Transverse colon (tissue), 4 donors: ENCODE results near the gene ZXDA. TPM values are rescaled to one million over a fixed set of nuclear protein-coding genes. Genes with fewer than 3 reads are reported as not detected.
"Not testable (repeated sequence)": the region's sequence is repeated elsewhere in the genome, so short reads cannot be mapped to it uniquely, and the experiment has no call there.

Source experiments
- DNase-seq: peaks from one replicate; pipeline ENCODE4 v3.0.0-alpha.2; 2019
- H3K27ac ChIP-seq, 4 donors: fragments of 200-600 bp; sonication (generic); 2 replicates each; pipeline ENCODE4 v1.5.1; 2016 to 2018; ENCODE audit warnings: inconsistent platforms in 4 of 4
- H3K27me3 ChIP-seq: fragments of 200-600 bp; sonication (generic); 2 replicates; pipeline ENCODE4 v1.5.1; 2017; ENCODE audit warnings: inconsistent platforms
- H3K36me3 ChIP-seq, 4 donors: fragments of 200-600 bp; sonication (generic); 2 replicates each; pipeline ENCODE4 v1.5.1; 2017 to 2019; ENCODE audit warnings: inconsistent platforms in 4 of 4
- H3K4me1 ChIP-seq, 4 donors: fragments of 200-600 bp; sonication (generic); 2 replicates each; pipeline ENCODE4 v1.5.1; 2017 to 2020; ENCODE audit warnings: inconsistent platforms in 4 of 4
- H3K4me3 ChIP-seq, 4 donors: fragments of 200-600 bp; sonication (generic); 1 replicate in 1 of 4; 2 replicates in 3 of 4; pipeline versions ENCODE4 v1.5.1 to v1.6.1; 2017 to 2019; ENCODE audit warnings: inconsistent platforms in 4 of 4
- H3K9me3 ChIP-seq, 2 donors: fragments of 200-600 bp; sonication (generic); 2 replicates each; pipeline ENCODE4 v1.5.1; 2017 to 2019; ENCODE audit warnings: inconsistent platforms in 2 of 2
- EP300 ChIP-seq: sonication (generic); formaldehyde crosslinking; IDR thresholded peaks from one replicate; pipeline ENCODE4 v1.6.1; 2017; ENCODE audit warnings: antibody characterized with exemption, low read depth
- POLR2A ChIP-seq: fragments of 450-650 bp; IDR thresholded peaks from one replicate; pipeline ENCODE4 v1.6.1; 2016; ENCODE audit warnings: antibody characterized with exemption, mild to moderate bottlenecking, moderate library complexity
- POLR2AphosphoS5 ChIP-seq, 3 donors: sonication (generic); formaldehyde crosslinking; IDR thresholded peaks; one replicate each; pipeline ENCODE4 v1.6.1; 2016; ENCODE audit warnings: antibody characterized with exemption in 3 of 3
- WGBS, 2 donors: methylation state at CpG; one replicate each; pipeline ENCODE4 v1.1.5; 2018; ENCODE audit warnings: low coverage in 1 of 2; 5-methylcytosine and 5-hydroxymethylcytosine counted together
- in situ Hi-C, 4 donors: fragments of 200-750 bp; cut with MboI; loops; one replicate each; pipeline versions ENCODE4 v1.15.0 to v1.15.1; 2017; ENCODE audit warnings: low sequenced_read_pairs in 3 of 4, low pct_ligation_motif_present in 1 of 4, low pct_unique_long_range_greater_than_20kb in 1 of 4
- intact Hi-C: fragments of 100-400 bp; cut with DNase I; formaldehyde crosslinking; loops from one replicate; pipeline ENCODE4 v1.15.1; 2023; ENCODE audit warnings: low total_unique reads
- total RNA-seq, 4 donors: library from RNA; depleted of rRNA; stranded (reverse); fragments of >200 nt; gene quantifications; one replicate each; pipeline ENCODE4 v1.1.0, GENCODE V29; 2016
- TF ChIP-seq, protein P1 (sequence below), 5 experiments: fragments of 200-600 bp in 3 of 5; fragments of 450-650 bp in 2 of 5; sonication (generic) in 3 of 5; IDR thresholded peaks; 1 replicate in 2 of 5; 2 replicates in 3 of 5; pipeline ENCODE4 v1.5.1; 2016 to 2017; ENCODE audit warnings: antibody characterized with exemption in 5 of 5, inconsistent platforms in 3 of 5, mild to moderate bottlenecking in 2 of 5, moderate library complexity in 1 of 5

Gene ZXDA, protein sequence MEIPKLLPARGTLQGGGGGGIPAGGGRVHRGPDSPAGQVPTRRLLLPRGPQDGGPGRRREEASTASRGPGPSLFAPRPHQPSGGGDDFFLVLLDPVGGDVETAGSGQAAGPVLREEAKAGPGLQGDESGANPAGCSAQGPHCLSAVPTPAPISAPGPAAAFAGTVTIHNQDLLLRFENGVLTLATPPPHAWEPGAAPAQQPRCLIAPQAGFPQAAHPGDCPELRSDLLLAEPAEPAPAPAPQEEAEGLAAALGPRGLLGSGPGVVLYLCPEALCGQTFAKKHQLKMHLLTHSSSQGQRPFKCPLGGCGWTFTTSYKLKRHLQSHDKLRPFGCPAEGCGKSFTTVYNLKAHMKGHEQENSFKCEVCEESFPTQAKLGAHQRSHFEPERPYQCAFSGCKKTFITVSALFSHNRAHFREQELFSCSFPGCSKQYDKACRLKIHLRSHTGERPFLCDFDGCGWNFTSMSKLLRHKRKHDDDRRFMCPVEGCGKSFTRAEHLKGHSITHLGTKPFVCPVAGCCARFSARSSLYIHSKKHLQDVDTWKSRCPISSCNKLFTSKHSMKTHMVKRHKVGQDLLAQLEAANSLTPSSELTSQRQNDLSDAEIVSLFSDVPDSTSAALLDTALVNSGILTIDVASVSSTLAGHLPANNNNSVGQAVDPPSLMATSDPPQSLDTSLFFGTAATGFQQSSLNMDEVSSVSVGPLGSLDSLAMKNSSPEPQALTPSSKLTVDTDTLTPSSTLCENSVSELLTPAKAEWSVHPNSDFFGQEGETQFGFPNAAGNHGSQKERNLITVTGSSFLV
- total RNA-seq: 10 to 100 TPM in 2 of 4 donors, 1 to 10 TPM in 2; 5.2 to 18.7 (median 9.2) TPM

GRCh38 chrX:57910287-57910912 lies at the start of gene ZXDA:
TSS of gene ZXDA (minus strand) at chrX:57910458. CDS start at chrX:57910420, 38 bp downstream.
- H3K9me3 ChIP-seq, intact Hi-C loops, DNase-seq, H3K36me3 ChIP-seq, H3K4me1 ChIP-seq, H3K27me3 ChIP-seq: not testable (repeated sequence)
- 32% methylated on average over 10 of the region's 35 CpGs; no CpG with 5 or more reads in 1 of the 2 donors for WGBS, 2 donors
- in situ Hi-C loops: loop anchor here (25.0 kb wide), 2 partner anchors 98 to 323 kb away; partner anchors contain the start of gene ZXDB (in 4 of the 4)
- H3K4me3 ChIP-seq: peak within 1 kb of the TSS; percentile 31 to 60 (median 46)
- H3K27ac ChIP-seq: peak within 1 kb of the TSS; percentile 86 to 93 (median 90)

DNA sequence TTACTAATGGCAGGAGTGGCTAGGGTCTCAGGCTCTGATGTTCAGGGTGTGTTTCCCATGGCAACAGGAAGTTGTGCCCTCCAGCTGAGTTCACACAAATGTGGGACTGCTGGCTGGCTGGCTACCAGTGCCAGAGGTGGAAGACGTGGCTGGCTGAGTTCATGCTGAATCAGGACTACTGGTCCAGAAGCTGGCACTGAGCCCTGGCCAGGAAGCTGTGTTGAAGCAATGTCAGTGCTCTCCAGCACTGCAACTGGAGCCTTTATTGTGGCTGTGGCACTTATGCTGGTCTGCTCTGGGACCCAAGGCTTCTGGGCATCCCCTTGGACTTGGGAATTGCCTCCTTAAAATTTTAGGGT lies 42.0 kb upstream of the ZXDA start:
- no peak overlapping the region for H3K4me3 ChIP-seq
- no peak for TF ChIP-seq POLR2A
- no peak for TF ChIP-seq POLR2AphosphoS5 (IDR thresholded peaks at IDR 0.05)
- TF ChIP-seq EP300: no peak
- TF ChIP-seq, protein P1, sequence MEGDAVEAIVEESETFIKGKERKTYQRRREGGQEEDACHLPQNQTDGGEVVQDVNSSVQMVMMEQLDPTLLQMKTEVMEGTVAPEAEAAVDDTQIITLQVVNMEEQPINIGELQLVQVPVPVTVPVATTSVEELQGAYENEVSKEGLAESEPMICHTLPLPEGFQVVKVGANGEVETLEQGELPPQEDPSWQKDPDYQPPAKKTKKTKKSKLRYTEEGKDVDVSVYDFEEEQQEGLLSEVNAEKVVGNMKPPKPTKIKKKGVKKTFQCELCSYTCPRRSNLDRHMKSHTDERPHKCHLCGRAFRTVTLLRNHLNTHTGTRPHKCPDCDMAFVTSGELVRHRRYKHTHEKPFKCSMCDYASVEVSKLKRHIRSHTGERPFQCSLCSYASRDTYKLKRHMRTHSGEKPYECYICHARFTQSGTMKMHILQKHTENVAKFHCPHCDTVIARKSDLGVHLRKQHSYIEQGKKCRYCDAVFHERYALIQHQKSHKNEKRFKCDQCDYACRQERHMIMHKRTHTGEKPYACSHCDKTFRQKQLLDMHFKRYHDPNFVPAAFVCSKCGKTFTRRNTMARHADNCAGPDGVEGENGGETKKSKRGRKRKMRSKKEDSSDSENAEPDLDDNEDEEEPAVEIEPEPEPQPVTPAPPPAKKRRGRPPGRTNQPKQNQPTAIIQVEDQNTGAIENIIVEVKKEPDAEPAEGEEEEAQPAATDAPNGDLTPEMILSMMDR (IDR thresholded peaks at IDR 0.05): no peak
- H3K9me3 ChIP-seq: no peaks in the 10 kb centered on the region
- DNase-seq: no peak
- WGBS, 2 donors: 27% methylated on average over 1 of the region's 1 CpG; no CpG with 5 or more reads in 1 of the 2 donors
- H3K27ac ChIP-seq: no peak overlapping the region
- no peaks in the 10 kb centered on the region for H3K27me3 ChIP-seq
- intact Hi-C loops: no loop called here
- H3K4me1 ChIP-seq: no peaks in the 10 kb centered on the region
- in situ Hi-C loops: no loop called here
- no peaks in the 10 kb centered on the region for H3K36me3 ChIP-seq

DNA sequence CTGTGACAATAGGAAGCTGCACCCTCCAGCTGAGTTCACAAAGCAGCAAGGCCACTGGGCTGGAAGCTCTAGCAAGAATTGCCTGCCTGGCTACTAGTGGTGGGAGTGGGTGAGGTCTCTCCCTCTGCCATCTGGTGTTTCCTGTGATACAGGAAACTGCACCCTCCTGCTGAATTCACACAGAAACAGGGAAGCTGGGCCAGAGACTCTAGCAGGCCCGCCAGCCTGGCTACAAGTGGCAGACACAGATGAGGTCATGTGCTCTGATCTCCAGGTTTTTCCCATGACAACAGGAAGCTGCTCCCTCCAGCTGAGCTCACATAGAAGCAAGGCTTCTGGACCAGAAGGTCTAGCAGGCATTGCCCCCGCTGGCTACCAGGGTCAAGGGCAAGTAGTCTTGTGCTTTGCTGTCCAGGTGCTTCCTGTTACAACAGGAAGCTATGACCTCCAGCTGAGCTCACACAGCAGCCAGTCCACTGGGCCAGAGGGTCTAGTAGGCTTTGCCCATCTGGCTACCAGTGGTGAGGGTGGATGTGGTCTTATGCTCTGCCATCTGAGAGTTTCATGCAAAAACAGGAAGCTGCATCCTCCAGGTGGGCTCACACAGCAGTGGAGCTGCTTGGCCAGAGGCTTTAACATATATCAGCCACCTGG lies 41.5 kb upstream of the ZXDA start:
- no peaks in the 10 kb centered on the region for H3K9me3 ChIP-seq
- no peak overlapping the region for H3K4me3 ChIP-seq
- peak overlapping the region in 2 of 4 donors; percentile 10 to 25 for H3K27ac ChIP-seq
- TF ChIP-seq, protein P1 (IDR thresholded peaks at IDR 0.05): no peak
- peak in 1 of 3 donors; percentile 25 for TF ChIP-seq POLR2AphosphoS5 (IDR thresholded peaks at IDR 0.05)
- H3K36me3 ChIP-seq: no peaks in the 10 kb centered on the region
- in situ Hi-C loops: no loop called here
- H3K4me1 ChIP-seq: no peaks in the 10 kb centered on the region
- WGBS, 2 donors: 59% methylated on average over 2 of the region's 2 CpGs; no CpG with 5 or more reads in 1 of the 2 donors
- intact Hi-C loops: no loop called here
- peak; percentile 26 for DNase-seq
- H3K27me3 ChIP-seq: no peaks in the 10 kb centered on the region

DNA sequence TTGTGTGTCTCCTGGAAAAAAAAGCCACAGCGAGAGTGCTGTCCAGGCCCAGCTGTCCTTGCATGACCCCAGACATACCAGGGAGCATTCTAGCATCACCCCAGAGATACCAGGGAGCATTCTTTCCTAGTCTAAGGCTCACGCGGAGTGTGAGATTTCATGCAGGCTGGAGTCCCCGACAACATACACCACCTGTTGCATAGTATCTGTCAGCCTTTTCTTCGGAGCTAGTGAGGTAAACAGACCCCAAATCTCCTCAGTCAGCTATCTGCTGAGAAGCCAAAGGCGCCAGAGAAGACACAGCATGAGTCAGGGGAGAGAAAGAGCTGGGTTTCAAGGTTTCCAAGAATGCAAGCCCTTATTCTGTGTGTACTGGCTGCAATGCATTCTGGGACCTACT lies 23.1 kb upstream of the ZXDA start:
- DNase-seq: no peak
- in situ Hi-C loops (no loop called here), intact Hi-C loops (no loop called here)
- no peaks in the 10 kb centered on the region for H3K4me1 ChIP-seq
- no peaks in the 10 kb centered on the region for H3K9me3 ChIP-seq
- no peak overlapping the region for H3K4me3 ChIP-seq
- H3K27ac ChIP-seq: no peak overlapping the region
- WGBS, 2 donors: 63 to 100% methylated on average over 2 to 6 of the region's 6 CpGs
- no peaks in the 10 kb centered on the region for H3K36me3 ChIP-seq
- H3K27me3 ChIP-seq: no peaks in the 10 kb centered on the region
- TF ChIP-seq POLR2A (no peak), POLR2AphosphoS5 (IDR thresholded peaks at IDR 0.05) (no peak), EP300 (no peak)
- TF ChIP-seq, protein P1 (IDR thresholded peaks at IDR 0.05): no peak
